COLO829 (cell line): Measurements from ENCODE around the gene DNAI7.

ENCODE experiments used
- DNase-seq: peaks from one replicate; pipeline ENCODE4 v3.0.0; 2012; ENCODE audit warnings: low spot score

The DNAI7 gene

GRCh38 chr12:25182765-25183164 is 12.2 kb downstream of the DNAI7 start:
- no peak for DNase-seq

- DNase-seq, result no peak
These were observed 32.1 kb downstream of the DNAI7 start for GRCh38 chr12:25162866-25163265.

DNA sequence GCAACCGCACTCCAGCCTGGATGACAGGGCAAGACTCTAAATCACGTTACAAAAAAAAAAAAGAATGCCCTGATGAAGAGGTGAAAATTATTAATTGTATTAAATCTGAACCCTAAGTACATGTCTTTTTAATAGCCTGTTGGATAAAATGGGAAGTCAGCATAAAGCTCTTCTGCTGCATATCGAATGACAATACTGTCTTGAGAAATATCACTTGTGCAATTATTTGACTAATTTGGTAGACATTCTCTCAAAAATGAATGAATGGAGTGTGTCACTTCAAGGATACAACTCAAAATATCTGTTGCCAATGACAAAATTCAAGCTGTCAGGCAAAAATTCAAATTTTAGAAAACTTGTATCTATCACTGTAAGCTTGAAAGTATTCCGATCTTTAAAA is 38.9 kb downstream of the DNAI7 start:
- DNase-seq, result no peak

DNA sequence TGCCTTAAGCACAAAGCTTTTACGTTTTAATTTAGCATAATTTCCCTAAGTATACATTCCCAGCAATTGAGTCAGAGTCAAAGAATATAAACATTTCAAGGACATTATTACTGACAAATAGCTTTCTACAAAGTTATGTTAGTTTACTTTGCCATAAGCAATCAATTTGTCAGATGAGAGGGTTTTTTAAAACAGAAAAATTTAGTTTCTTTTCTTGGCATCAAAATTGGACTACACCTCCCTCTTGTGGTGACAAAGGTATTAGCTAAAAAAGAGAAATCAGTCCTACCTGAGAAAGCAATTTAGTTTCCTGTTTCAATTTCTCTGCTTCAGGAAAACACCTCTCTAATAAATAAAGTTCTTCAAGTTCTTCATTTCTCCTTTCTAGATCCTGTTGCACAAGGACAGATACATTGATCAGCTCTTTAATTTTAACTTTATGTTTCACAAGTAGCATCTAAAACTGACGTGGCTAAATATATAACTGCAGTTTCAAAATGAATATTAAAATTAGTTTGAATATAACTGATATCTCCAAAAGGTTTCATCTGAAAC is 39.9 kb downstream of the DNAI7 start:
- DNase-seq, result peak; percentile 40

DNA sequence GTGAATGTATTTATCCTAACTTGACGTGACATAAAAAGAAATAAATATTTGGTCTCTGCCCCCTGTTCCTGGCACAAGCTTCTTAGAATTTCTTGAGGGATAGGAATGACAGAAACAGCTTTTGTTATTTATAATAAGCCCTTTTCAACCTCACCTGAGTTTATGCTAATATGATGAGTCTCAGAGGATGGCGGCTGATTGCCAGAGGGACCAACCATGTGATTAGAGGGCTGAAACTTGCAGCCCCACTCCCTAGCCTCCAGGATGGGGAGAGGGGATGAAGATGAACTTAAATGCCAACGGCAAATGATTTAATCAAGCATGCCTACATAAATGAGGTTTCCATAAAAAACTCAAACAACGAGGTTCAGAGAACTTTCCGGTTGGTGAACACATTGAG is 42.9 kb downstream of the DNAI7 start:
- DNase-seq, result no peak

- DNase-seq, result peak; percentile 66
These were observed 43.5 kb downstream of the DNAI7 start for GRCh38 chr12:25151476-25151875.

DNA sequence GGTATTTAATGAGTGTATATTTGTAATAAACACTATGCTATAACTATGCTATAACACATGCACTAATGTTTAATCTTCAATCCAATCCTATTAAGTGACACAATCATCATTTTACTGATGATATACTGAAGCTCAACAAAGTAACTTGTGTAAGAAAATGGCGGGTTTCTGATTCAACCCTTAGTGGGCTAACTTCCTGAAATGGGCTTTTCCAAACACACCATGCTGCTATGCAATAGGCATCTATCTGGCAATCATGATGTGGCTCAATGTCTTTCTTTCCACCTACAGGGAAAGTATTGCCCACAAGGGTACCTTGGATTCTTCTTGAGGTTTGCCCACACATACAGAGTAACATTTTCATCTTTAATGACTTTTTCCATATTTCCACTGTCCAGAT is 48.3 kb downstream of the DNAI7 start:
- no peak for DNase-seq

DNA sequence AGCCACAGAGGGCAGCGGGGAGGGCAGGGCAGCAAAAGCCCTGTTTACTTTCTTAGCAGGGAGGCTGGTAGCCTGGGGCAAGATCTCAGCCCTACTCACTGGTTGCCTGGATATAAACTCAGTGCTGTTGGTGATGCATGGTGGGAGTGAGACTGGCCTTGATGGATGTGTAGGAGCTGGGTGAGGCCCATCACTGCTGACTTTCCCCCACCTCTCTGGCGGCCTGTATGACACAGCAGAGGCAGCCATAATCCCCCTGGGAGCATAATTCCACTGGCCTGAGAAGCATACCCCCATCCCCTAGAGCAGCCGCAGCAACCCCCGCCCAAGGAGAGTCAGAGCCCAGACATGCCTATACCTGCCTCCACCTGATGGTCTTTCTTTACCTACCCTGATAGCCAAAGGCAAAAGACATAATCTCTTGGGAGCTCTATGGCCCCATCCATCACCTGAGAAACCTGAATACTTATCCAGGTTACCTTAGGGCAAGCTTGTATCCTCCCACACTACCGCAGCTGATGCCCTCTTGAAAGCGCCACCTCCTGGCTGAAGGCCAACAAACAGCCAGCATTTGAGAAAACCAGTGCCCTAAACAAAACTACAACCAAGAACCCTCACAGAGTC is 59.3 kb downstream of the DNAI7 start:
- no peak for DNase-seq

DNA sequence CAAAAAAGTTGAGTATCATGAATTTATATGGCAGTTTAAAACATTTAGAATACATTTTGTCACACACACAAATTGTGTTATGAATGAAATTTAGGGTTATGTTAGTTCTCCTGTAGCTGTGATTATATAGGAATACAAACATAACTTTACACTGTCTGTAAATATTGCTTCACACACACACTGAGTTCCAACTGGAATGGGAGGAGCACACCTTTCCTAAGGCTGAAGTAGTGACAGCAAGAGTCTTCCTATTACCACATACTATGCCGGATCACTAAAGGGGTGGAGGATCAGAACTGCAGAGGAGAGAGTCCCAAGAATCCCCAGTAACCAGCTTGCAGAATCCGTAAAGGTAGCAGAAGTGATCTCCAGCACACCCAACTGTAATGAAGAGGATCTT is 63.7 kb downstream of the DNAI7 start:
- DNase-seq, result no peak

- peak; percentile 34 for DNase-seq
These were observed 64.2 kb downstream of the DNAI7 start for GRCh38 chr12:25130741-25131188.

- DNase-seq, result no peak
These were observed 68.2 kb downstream of the DNAI7 start for GRCh38 chr12:25126746-25127145.

DNA sequence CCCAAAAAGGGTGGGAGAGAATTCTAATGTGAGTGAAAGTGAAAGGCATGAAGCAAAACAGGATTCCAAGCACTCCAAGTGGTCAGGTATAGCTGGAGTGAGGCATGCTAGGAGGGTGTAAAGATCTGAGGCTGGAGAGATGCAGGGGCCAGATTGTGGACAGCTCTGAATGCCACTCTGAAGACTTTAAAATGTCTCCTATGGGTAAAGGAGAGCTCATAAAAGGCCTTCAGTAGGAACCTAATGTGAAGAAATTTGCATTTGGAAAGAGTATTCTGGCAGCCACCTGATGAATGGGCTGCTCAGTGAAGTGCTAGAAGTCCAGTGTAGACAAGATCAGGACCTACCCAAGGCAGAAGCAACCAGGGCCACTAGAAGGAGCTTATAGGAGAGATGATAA is 68.9 kb downstream of the DNAI7 start:
- no peak for DNase-seq

GRCh38 chr12:25124493-25124892 is 70.5 kb downstream of the DNAI7 start:
- no peak for DNase-seq

GRCh38 chr12:25123126-25123525 is 71.8 kb downstream of the DNAI7 start:
- peak; percentile 20 for DNase-seq

GRCh38 chr12:25121916-25122315 is 73.0 kb downstream of the DNAI7 start:
- DNase-seq, result no peak

DNA sequence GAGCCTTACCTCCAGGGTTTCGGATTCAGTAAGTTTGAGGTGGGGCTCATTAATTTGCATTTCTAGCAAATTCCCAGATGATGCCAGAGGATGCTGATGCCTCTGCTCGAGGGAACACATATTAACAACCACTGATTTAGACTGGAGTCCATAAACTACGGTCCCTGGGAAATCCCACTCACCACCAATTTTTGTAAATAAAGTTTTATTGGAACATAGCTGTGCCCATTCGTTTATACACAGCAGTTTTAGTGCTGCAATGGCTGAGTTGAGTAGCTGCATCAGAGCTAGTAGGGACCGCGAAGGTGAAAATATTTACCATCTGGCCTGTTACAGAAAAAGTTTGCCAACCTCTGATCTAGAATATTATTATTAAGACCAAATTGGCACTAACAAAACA is 73.8 kb downstream of the DNAI7 start:
- DNase-seq, result no peak

DNA sequence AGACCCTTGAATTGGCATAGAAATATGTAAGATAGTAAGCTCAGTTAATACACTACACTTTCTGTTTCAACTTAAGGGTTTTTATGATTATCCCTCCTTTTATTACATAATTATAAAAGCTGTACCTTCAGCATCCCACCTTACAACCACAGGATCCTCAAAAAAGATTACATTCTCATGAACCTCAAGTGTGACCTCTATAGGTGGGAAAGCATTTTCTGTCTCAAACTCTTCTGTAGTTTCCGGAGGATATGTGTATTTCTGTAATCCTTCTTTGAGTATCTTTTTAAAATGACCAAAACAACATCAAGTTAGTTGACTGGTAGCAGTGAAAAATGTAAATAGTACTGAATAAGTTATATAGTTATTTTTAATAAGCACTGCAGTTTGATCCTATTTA is 75.9 kb downstream of the DNAI7 start:
- DNase-seq, result no peak

DNA sequence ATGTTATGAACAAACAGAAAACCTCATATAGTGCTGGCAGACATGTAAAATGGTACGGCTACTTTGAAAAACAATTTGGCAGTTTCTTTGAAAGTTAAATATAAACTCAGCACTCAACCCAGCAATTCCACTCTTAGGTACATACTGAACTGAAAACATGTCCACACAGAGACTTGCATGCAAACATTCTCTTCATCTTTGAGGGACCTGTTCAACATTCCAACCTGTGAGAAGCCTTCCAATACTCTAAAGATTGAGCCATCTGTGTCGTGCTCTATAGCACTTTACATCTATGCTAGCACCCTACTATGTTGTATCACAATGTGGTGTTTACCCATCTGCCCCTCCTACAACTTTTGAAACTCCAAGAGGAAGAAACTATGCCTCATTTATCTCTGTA is 79.3 kb downstream of the DNAI7 start:
- no peak for DNase-seq

- no peak for DNase-seq
These were observed 81.3 kb downstream of the DNAI7 start for GRCh38 chr12:25113651-25114050.

DNA sequence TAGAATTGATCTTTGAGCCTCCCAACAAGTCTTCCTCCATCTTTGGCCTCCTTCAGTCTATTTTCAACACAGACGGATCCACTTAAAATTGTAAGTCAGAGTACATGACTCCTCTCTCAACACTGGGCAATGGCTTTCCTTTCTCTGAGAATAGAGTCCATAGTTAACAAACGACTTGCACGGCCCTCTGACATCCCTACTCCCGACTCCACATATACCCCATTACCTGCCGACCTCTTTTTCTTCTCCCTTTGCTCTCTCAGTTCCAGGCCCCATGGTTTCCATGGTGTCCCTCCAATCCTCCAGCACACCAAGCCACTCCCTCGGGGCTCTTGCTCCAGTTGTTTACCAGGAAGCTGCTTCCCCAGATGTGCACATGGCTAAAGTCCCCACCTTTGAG is 84.7 kb downstream of the DNAI7 start:
- DNase-seq, result no peak

- DNase-seq, result no peak
These were observed 87.0 kb downstream of the DNAI7 start for GRCh38 chr12:25107920-25108319.

- no peak for DNase-seq
These were observed 88.1 kb downstream of the DNAI7 start for GRCh38 chr12:25106818-25107217.

DNA sequence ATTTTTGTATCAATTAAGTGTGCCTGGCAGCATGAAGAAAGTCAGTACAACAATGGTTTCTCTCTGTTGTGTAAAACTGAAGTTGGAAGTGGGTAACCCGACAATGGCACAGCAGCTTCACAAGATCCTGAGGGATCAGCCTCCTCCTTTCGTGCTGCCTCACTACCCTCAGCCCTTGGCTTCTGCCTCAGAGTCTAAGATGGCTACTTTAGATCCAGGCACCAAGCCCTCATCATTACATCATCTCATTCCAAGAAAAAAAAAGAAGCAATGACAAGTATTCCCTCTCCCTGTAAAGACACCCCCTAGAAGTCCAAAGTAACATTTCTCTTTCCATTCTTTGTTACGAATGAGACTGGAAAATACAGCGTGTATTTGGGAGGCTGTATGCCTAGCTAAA is 92.6 kb downstream of the DNAI7 start:
- DNase-seq, result no peak

DNA sequence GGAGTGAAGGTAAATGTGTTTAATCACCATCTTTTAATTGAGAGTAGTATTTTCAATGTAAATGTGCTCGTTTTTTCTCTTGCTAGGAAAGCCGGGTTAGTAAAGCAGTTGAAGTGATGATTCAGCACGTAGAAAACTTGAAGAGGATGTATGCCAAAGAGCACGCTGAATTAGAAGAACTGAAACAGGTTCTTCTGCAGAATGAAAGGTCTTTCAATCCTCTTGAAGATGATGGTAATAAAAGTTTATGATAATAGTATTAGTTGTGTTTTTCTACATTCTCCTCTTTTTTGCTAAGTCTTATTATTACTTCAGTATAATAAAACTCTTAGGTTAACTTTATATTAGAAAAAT is 93.9 kb downstream of the DNAI7 start:
- DNase-seq, result no peak
